Cortex of kidney (tissue), 1 donor: Measurements from ENCODE around the gene CDC20B.

Source experiments
- DNase-seq: peaks from one replicate; lab custom pipeline; 2025; lab: John Stamatoyannopoulos, UW

The CDC20B gene, protein sequence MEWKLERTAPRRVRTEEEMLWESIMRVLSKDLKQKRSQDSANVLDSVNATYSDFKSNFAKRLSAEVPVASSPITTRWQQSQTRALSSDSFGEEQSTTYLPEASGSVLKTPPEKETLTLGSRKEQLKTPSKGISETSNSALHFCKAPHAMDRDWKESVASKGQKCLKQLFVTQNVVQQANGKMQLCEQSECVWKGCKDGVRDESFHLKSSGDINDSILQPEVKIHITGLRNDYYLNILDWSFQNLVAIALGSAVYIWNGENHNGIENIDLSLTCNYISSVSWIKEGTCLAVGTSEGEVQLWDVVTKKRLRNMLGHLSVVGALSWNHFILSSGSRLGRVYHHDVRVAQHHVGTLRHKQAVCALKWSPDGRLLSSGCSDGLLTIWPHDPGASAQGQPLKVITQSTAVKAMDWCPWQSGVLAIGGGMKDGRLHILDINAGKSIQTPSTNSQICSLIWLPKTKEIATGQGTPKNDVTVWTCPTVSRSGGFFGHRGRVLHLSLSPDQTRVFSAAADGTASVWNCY

DNA sequence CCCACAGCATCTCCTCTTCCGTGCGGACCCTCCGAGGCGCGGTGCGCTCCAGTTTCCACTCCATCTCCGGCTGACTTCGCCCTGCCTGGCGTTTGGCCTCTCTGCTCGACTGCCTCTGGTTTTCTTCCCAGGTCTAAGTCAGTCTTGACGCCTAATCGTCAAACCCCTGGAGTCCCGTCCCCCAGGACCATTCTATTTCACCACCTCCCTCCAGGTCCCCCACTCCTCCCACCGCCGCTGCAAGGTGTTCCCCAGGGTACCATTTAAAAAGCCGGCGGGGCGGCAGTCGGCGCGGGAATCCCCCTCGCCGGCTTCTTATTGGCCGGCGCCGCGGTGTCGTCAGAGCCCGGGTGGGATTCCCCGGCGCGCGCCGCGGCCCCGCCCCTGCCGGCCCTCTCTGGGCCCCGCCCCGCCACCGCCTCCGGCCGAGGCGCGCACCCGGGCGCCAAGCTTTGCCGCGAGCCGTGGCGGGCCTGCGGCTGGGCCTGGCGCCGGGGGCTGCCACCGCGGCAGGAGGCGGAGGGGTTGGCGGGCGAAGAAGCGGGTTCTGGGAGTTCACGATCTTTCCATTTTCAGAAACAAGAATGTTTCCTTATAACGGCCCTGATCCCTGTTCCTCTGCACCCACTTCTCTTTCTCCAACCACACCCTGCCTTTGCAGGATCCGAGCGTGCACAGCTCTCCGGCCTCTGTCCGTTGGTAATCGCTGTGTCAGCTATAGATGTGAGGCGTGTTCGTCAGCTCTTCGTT, at the start of gene CDC20B:
TSS of gene CDC20B (minus strand) at position 241 of the 750 bp plus-strand sequence. CDS start at position 64, 177 bp downstream.
- DNase-seq, result no peak

DNA sequence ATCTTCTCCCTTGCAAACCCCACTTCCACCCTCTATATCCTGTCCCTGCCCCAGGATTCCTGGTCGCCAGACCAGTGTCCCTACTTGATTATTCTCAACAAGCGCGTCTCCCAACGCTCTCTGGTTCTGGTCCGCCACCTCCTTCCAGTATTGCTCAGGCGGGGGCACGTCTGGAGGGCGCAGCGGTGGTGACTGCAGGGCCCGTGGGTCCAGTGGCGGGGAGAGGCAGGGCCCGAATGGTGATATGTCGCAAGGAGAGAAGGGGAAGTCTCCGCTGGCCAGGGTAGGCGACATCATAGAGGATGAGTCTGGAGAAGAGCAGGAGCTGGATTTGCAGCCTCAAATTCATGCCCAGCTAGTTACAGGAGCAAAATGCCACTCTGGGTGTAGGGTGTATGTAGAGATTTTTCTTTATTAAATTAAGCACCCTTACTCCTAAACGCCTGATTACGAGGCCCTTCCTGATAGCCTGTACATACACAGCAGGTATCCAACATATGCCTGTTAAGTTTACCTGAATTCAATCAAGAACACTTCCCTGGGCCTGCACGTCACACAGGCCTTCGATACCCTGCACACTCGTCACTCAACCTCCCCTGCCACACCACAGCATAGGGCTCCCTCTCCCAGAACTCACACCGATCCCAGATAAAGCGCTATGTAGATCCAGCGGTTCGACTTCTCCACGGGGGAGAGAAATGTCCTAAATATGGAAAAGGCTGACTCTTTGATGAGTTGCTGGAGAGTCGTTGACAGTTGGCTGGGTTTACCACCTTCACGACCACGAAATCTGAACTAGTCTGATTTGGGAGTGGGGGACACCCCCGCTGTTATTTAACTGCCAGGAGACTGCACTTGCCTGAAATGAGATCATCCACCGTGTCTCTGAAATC, 49.4 kb upstream of the CDC20B start:
- DNase-seq, result no peak

DNA sequence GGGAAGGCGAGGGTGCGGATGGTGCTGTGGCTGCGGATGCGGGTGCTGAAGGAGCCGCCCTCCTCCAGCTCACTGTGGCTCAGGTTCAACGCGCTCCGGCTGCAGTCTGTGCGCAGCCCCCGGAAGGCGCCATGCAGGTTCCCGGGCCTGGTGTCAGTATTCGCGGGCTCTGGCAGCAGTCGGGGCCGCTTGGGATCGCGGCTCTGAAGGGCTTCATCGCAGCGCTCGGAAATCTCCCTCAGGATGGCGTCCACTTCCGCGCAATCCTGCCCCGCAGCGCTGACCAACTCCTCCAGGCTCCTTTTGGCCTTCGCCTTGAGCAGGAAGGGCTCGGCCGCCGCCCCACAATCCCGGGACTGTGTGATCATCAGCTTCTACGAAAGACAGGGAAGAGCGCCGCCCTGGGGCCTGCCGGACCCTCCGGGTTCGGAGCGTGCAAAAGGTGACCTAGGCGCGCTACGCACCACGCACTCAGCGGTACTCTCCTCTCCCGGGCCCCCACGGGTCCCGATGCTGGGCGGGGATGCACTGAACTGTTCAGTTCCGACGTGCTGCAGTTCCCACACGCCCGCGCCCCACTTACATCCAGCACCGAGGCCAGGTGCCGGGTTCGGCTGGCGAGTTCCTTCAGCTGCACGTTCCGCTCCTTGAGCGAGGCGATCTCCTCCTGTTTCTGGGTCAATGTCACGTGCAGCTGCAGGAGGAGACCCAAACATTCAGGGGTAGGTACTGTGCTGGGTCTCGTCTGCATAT, 47.6 kb upstream of the CDC20B start:
- no peak for DNase-seq

DNA sequence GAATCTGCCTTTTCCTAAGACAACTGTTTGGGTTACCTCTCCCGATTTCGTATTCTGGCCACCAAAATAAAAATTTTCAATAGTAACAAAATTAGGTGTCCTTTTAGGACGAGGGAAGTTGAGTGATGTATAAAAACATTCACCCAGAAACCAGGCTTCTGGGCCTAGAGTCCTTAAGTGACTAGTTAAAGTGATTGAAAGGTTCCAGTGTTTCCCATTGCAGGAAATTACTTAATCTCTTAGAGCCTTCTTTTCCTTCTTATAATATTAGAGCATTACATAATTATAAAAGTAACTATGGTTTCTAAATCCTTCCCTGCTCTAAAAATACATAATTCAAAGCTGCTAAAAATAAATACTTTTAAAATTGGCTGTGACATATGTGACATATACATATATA, 46.8 kb upstream of the CDC20B start:
- no peak for DNase-seq

DNA sequence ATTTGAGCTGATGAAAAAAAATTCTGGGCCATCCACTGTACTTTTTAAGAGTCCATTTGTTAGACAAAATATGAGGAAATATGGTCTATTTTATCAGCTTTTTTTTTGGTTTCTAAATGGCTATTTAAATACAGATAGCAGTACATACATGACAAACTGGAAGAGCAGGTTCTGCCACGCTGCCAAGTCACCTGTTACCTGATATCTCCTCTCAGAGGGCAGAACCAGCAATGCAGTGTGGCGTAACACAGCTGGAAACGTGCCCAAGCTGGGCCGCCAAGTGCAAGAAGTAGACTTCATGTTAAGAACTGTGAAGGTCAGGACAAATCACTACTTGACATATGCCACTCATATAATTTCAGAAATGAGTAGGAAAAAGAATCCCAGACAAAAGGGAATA, 46.0 kb upstream of the CDC20B start:
- DNase-seq, result no peak

DNA sequence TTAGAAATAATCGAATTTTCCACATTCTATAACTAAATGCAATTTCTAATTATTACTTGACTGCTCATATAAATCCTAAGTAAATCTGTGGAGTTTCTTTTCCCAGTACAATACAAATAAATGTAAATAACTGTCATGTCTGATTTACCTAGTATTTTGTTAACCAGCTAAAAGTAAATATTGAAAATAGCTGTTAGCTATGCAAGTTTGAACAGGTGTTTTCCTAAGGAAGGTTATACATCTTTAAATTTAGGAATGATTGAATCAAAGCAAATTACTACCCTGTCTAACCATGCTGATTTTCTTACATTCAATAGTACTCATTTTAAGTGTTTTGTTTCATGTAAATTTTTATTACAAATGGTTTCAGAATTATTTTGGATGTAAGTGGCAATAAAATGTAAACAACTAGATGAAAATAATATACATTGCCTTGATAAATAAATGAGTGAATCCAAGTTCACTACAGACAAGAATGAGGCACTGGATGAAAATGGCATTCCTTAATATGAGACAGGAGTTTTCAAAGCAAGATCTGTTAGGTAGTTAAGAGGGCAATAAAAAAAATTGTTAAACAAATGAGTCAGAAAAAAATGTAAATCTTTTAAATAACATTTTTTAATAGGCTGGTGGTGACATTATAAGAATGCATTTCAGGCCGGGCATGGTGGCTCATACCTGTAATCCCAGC, 38.4 kb upstream of the CDC20B start:
- DNase-seq, result no peak

DNA sequence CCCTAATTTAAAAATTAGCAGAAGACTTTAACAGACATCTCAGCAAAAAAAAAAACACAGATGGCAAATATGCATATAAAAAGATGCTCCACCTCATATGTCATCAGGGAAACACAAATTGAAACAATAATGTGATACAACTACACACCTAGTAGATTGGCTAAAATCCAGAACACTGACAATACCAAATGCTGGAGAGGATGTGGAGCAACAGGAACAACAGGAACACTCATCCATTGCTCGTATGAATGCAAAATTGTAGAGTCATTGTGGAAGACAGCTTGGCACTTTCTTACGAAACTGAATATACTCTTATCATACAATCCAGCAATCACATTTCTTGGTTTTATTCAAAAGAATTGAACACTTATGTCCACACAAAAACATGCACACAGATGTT, 32.0 kb upstream of the CDC20B start:
- DNase-seq, result no peak

DNA sequence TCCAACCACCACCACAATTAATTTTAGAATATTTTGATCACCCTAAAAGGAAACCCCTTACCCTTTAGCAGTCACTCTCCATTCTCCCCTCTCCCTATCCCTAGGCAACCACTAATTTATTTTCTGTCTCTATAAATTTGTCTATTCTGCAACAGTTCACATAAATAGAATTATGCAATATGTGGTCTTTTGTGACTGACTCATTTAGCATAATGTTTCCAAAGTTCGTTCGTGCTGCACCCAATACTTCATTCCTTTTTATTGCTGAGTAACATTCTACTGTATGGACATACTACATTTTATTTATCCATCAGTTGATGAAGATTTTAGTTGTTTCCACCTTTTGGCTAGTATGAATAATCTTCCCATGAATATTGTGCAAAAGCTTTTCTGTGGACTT, 18.2 kb upstream of the CDC20B start:
- DNase-seq, result no peak

DNA sequence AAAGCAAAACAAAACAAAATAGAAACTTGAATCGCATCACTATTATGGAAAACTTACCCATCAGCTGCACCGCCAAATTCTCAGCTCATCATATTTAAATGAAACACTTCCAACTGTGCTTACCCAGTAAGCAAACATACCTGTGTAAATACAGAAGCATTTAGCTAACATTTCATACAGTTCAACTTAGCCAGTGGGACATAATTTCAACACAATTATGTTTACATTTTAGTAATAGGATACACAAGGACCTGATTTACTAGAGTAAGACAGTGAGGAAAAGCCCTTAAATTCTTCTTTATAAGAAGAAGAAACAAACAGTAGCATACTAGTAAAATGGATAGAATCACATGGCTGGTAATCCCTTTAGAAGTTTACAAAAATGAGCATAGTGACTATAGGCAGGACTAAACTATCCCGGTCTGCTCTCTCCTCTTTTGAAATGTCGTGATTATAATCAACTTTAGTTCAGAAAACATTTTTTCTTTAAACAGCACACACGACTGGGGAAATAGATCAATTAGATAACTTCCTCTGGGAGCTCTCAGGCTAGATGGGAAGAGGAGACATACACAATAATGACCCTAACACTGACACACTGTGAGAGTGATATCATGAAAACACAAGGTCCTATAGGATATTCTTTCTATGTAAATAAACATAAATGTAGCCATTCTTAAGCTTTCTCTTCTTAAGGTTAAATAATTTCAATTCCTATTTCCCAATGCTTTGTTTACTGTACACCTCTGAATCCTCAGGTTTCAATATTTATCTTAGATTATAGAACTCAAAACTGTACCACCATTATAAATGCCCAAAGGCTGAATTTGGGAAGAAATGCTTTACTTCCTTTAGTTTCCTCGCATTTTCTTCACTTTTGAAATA, 15.9 kb upstream of the CDC20B start:
- no peak for DNase-seq

DNA sequence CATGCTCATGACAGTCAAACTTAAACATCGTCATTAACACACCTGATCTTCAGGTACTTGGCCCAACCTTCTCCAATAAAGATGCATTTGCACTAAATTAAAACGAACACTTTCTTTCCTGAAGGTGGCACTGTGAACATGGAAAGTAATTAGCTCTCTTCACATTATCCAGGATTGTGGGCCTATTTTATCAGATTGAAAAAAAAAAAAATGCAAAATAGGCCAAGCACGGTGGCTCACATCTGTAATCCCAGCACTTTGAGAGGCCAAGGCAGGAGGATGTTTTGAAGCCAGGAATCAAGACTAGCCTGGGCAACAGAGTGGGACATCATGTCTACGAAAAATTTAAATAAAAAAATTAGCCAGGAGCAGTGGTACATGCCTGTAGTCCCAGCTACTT, 14.4 kb upstream of the CDC20B start:
- no peak for DNase-seq

DNA sequence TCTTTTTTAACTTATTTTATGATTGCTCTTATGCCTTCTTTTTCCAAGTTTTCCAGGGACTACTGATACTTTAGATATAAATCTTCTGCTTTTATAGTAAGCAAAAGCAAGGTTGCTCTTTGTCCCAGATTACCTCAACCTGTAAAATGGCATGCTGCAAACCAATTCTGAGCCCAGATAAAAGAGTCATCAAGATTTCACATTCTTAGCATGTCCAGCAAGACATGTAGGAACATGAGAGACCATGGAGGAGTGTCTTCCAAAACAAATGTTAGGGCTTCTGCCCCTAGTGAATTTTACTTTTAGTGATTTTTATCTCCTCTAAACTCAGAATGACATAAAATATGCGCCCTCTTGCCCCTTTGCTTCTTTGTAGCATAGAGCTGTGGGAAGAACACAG, 7.0 kb upstream of the CDC20B start:
- no peak for DNase-seq

DNA sequence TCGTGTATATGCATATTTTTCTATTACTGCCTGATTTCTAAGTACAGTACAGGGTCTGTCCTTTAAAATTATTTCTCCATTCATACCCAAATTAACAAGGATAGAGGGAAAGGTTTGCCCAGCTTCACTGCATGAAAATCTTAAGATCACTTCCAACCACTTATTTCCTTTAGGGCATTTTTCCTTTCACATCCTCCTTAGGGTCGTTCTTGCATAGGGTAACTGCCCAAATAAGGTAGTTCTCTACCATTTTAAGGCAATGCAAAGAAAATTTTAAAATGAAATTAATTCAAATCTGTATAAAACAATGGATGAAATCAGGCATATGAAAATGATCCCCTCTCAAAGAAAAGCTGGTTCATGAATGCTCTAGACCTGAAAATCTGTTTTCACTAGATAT, 4.1 kb upstream of the CDC20B start:
- DNase-seq, result no peak

DNA sequence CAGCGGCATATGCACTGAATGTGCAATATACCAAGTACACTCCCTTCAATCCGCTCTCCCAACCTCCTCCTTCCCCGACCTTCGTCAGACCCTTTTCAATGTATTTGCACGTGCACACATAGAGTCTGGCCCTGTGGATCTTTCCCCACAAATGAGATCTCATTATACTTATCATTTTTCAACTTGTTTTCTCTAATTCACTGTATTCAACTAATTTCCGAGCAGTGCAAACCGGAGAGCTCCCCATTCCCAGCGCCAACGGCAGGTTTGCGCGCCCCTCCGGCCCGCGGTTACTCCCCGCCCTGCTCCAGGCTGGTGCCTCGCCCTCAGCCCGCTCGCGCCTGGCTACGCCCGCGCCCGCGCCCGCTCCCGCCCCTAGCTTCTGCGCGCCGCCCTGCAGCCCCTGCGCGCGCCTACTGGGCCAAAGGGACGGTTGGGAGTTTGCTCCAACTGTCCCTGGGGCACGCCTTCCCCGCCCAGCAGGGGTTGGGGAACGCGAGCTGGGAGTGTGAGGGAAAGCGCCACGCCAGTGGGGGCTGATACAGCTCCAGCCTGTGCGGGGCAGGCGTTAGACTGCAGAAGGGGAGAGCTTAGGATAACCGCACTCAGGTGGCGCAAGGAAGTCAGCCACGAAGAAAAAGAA, 3.3 kb upstream of the CDC20B start:
- DNase-seq, result no peak

DNA sequence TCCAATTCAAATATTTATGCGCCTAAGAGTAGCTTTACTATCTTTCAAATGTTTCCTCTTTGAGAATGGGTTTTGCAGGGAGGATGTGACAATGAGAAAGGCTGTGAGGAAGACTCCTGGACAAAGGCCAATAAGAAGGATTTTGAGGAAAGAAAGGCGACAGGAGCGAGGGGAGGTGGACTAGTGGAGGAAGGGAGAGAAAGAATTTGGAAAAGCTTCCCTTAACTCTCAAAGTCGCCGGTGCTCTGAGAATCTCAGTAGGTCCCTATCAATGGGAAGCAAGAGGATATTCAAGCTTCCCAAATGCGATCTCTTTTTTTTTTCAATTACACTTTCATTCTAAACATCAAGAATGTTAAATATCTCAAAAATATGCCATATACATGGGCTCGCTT, 2.8 kb upstream of the CDC20B start:
- DNase-seq, result no peak

DNA sequence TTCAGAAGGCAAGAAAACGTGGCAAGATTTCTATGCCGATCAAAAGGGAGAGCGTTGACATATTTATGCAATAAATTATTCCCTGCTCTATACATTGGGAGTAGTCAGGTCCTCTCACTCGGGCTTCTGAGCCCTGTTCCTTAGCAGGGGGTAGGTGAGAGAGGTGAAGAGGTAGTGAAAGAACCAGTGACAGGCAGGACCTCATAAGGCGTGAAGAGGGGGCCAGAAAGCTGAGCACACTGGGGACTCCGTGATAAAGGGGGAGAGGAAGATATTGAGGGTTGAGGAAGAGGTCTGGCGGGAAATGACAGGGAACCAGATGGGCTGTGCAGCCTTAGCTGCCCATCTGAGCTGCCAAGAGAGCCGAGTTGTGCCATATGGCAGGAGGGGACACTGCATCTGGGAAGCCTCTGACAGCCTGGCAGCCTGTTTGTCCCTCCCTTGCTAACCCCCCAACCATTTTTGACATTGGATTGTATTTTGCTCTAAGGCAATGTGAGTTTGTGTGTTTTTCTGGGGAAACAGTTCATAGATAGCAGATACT, 782 bp upstream of the CDC20B start:
- no peak for DNase-seq

DNA sequence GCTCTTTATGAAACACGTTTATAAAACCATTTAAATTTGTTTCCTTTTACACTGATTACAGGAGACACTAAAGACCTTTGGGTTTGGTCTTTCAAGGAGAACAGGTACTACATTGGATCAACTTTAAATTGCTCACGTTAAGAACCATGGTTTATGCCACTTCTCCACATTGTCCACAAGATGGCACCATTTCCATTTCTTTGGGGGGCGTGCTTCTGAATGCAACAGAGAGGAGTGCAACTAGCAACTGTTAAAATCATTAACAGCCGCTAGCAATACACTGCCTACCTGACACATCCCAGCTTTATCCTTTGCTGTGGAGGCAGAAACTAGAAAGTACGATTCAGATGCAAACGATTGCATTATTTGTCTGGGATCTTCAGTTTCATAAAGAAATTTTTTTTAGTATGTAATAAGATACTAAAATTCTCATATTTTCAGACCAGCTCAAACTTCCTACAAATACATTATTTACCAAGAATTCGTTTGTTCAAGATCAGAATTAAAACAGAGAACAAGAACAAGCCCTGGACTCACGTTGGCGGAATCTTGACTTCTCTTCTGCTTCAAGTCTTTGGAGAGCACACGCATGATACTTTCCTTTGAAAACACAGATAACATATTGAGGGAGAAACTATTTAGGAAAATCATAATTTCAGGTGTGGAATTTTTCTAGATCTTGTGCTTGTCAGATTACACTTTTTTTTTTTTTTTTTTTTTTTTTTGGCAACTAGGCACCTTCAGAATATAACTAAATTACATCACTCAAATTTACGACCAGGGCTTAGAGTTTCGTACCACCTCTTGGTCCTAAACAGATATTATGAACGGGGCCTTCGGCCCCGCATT, 702 bp downstream of the CDC20B start:
- no peak for DNase-seq

DNA sequence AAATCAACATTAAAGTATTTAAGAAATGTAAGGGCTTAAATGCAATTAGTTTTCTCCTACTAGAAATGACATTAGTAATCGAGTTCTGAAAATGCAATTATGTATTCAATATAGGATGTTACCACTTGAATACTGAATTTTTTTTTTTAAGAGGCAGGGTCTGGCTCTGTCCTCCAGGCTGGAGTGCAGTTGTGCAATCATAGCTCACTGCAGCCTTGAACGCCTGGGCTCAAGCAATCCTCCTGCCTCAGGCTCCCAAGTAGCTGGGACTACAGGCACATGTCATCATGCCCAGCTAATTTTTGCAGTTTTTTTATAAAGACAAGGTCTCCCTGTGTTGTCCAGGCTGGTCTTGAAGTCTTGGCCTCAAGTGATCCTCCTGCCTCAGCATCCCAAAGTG, 1.5 kb downstream of the CDC20B start:
- no peak for DNase-seq

DNA sequence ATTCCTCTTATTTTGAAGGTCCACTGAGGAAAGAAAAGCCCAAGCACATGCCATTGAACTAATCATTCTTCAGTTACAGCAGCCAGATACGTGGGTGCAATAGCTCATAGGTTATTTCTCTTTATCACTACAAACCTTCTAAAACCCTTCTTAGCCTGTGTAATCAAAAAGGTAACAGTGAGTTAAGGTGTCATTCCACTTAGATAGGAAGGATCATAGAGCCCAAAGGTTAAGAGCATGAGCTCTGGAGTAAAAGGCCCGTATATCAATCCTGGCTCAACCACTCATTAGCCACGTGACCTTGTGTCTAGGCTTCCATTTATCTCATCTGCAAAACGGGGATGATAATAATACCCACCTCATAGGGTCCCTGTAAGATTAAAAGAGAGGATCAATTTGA, 10.3 kb downstream of the CDC20B start:
- no peak for DNase-seq
